HEK293 (cell line): ENCODE measurements around the gene SETD1A.
A peak's percentile ranks its signal among the peaks of the same experiment; 100 is the strongest.

Source experiments
- GLIS1 ChIP-seq: fragments of 450-650 bp; formaldehyde crosslinking; IDR thresholded peaks from 2 replicates; pipeline ENCODE4 v1.5.1; 2016; ENCODE audit warnings: missing biosample characterization, missing genetic modification characterization
- GLIS2 ChIP-seq: fragments of 450-650 bp; formaldehyde crosslinking; IDR thresholded peaks from 2 replicates; pipeline ENCODE4 v1.5.1; 2016; ENCODE audit warnings: missing biosample characterization, missing genetic modification characterization
- SCRT1 ChIP-seq: fragments of 450-650 bp; formaldehyde crosslinking; IDR thresholded peaks from 2 replicates; pipeline ENCODE4 v1.5.1; 2016; ENCODE audit warnings: missing biosample characterization, missing genetic modification characterization, borderline replicate concordance
- SCRT2 ChIP-seq: fragments of 450-650 bp; formaldehyde crosslinking; IDR thresholded peaks from 2 replicates; pipeline ENCODE4 v1.5.1; 2016; ENCODE audit warnings: missing biosample characterization, missing genetic modification characterization
- SP2 ChIP-seq: fragments of 450-650 bp; formaldehyde crosslinking; IDR thresholded peaks from 2 replicates; pipeline ENCODE4 v1.5.1; 2016; ENCODE audit warnings: missing biosample characterization, missing genetic modification characterization
- ZBTB48 ChIP-seq: fragments of 450-650 bp; formaldehyde crosslinking; IDR thresholded peaks from 2 replicates; pipeline ENCODE4 v1.5.1; 2016; ENCODE audit warnings: missing biosample characterization, missing genetic modification characterization
- ZIC2 ChIP-seq: fragments of 450-650 bp; formaldehyde crosslinking; IDR thresholded peaks from 2 replicates; pipeline ENCODE4 v1.5.1; 2016; ENCODE audit warnings: missing biosample characterization, missing genetic modification characterization
- ZNF10 ChIP-seq: fragments of 450-650 bp; formaldehyde crosslinking; IDR thresholded peaks from 2 replicates; pipeline ENCODE4 v1.5.1; 2017; ENCODE audit warnings: missing biosample characterization, missing genetic modification characterization
- ZNF140 ChIP-seq: fragments of 450-650 bp; formaldehyde crosslinking; IDR thresholded peaks from 2 replicates; pipeline ENCODE4 v1.5.1; 2016; ENCODE audit warnings: missing biosample characterization, missing genetic modification characterization
- ZNF157 ChIP-seq: fragments of 450-650 bp; formaldehyde crosslinking; IDR thresholded peaks from 2 replicates; pipeline ENCODE4 v1.5.1; 2016; ENCODE audit warnings: missing biosample characterization, missing genetic modification characterization
- ZNF184 ChIP-seq: fragments of 450-650 bp; IDR thresholded peaks from 2 replicates; pipeline ENCODE4 v1.5.1; 2018; ENCODE audit warnings: missing biosample characterization, mild to moderate bottlenecking, missing genetic modification characterization
- ZNF202 ChIP-seq: fragments of 450-650 bp; formaldehyde crosslinking; IDR thresholded peaks from 2 replicates; pipeline ENCODE4 v1.5.1; 2016; ENCODE audit warnings: missing biosample characterization, missing genetic modification characterization, borderline replicate concordance
- ZNF341 ChIP-seq: fragments of 450-650 bp; formaldehyde crosslinking; IDR thresholded peaks from 2 replicates; pipeline ENCODE4; 2016; ENCODE audit warnings: low read depth, missing biosample characterization, missing genetic modification characterization
- ZNF354C ChIP-seq: fragments of 450-650 bp; formaldehyde crosslinking; IDR thresholded peaks from 2 replicates; pipeline ENCODE4 v1.5.1; 2016; ENCODE audit warnings: missing biosample characterization, missing genetic modification characterization, low read depth, borderline replicate concordance
- ZNF473 ChIP-seq: fragments of 450-650 bp; formaldehyde crosslinking; IDR thresholded peaks from 2 replicates; pipeline ENCODE4 v1.5.1; 2017; ENCODE audit warnings: missing biosample characterization, missing genetic modification characterization
- ZNF501 ChIP-seq: fragments of 450-650 bp; formaldehyde crosslinking; IDR thresholded peaks from 2 replicates; pipeline ENCODE4 v1.5.1; 2016; ENCODE audit warnings: missing biosample characterization, missing genetic modification characterization
- ZNF548 ChIP-seq: fragments of 450-650 bp; formaldehyde crosslinking; IDR thresholded peaks from 2 replicates; pipeline ENCODE4 v1.5.1; 2016; ENCODE audit warnings: missing biosample characterization, missing genetic modification characterization
- ZNF558 ChIP-seq: fragments of 450-650 bp; formaldehyde crosslinking; IDR thresholded peaks from 2 replicates; pipeline ENCODE4 v1.5.1; 2016; ENCODE audit warnings: missing biosample characterization, missing genetic modification characterization
- ZNF560 ChIP-seq: fragments of 450-650 bp; formaldehyde crosslinking; IDR thresholded peaks from 2 replicates; pipeline ENCODE4 v1.5.1; 2017; ENCODE audit warnings: missing biosample characterization, missing genetic modification characterization, borderline replicate concordance
- ZNF610 ChIP-seq: fragments of 450-650 bp; formaldehyde crosslinking; IDR thresholded peaks from 2 replicates; pipeline ENCODE4 v1.5.1; 2016; ENCODE audit warnings: missing biosample characterization, missing genetic modification characterization, borderline replicate concordance
- ZNF629 ChIP-seq: fragments of 450-650 bp; formaldehyde crosslinking; IDR thresholded peaks from 2 replicates; pipeline ENCODE4 v1.5.1; 2017; ENCODE audit warnings: missing biosample characterization, missing genetic modification characterization
- ZNF701 ChIP-seq: fragments of 450-650 bp; formaldehyde crosslinking; IDR thresholded peaks from 2 replicates; pipeline ENCODE4 v1.5.1; 2016; ENCODE audit warnings: missing biosample characterization, missing genetic modification characterization
- ZNF747 ChIP-seq: fragments of 450-650 bp; formaldehyde crosslinking; IDR thresholded peaks from 2 replicates; pipeline ENCODE4 v1.5.1; 2016; ENCODE audit warnings: missing biosample characterization, missing genetic modification characterization
- ZNF776 ChIP-seq: fragments of 450-650 bp; formaldehyde crosslinking; IDR thresholded peaks from 2 replicates; pipeline ENCODE4 v1.5.0; 2017; ENCODE audit warnings: missing biosample characterization, missing genetic modification characterization, borderline replicate concordance
- ZNF777 ChIP-seq: fragments of 450-650 bp; formaldehyde crosslinking; IDR thresholded peaks from 2 replicates; pipeline ENCODE4 v1.5.1; 2017; ENCODE audit warnings: missing biosample characterization, missing genetic modification characterization, borderline replicate concordance
- TF ChIP-seq, protein P1 (sequence below): fragments of 450-650 bp; formaldehyde crosslinking; IDR thresholded peaks from 2 replicates; pipeline ENCODE4 v1.5.1; 2016; ENCODE audit warnings: missing biosample characterization, missing genetic modification characterization, low read depth
- TF ChIP-seq, protein P2 (sequence below): fragments of 450-650 bp; formaldehyde crosslinking; IDR thresholded peaks from 2 replicates; pipeline ENCODE4 v1.5.1; 2016; ENCODE audit warnings: missing biosample characterization, missing genetic modification characterization
- TF ChIP-seq, protein P3 (sequence below): fragments of 450-650 bp; formaldehyde crosslinking; IDR thresholded peaks from 2 replicates; pipeline ENCODE4 v1.5.1; 2016; ENCODE audit warnings: missing biosample characterization, missing genetic modification characterization
- TF ChIP-seq, protein P4 (sequence below): fragments of 450-650 bp; formaldehyde crosslinking; IDR thresholded peaks from 2 replicates; pipeline ENCODE4 v1.5.1; 2017; ENCODE audit warnings: missing biosample characterization, missing genetic modification characterization
- TF ChIP-seq, protein P5 (sequence below): fragments of 450-650 bp; formaldehyde crosslinking; IDR thresholded peaks from 2 replicates; pipeline ENCODE4 v1.5.1; 2016; ENCODE audit warnings: missing biosample characterization, missing genetic modification characterization, low read depth

SETD1A gene

DNA sequence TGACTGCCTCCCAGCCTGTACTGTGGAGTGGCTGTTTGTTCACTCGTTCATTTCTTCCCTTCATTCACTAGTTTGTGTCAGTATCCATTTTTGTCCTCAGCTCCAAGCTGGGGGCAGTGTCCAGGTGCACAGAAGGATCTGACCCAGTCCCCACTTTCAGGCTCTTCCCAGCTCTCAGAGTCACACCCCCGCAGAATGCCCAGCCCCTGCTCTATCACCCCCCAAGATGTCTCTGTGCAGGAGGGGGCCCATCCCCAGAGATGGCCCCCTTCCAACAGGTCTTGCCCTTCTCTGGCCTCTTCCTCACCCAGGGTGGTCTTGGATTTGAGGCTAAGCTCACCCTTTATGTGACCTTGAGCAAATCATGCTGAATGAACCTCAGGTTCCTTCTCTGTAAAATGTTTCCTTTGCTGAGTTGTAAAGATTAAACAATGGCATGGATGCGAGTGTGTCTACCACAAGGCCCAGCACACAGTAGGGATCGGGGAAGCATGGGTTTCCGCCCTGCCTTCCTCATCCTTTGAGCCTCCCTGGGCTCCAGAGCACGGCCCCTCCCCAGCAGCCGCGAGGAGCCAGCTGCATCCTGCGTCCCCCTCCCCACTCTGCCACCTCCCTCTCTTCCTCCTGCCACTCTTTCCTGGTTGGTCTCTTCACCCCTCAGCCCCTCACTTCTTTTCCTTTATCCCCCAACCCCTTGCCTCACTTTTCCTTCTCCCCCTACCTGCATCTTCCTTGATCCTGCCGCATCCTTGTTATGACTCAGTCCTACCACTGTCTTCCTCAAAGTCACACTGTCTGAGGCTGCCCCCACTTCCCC lies 31.4 kb upstream of the SETD1A start (continued):
- TF ChIP-seq ZNF202 (tag by site-specific recombination) (no peak), SCRT2 (tag by site-specific recombination) (no peak), ZNF473 (tag by site-specific recombination) (no peak), ZNF777 (tag by site-specific recombination) (no peak), ZNF701 (tag by site-specific recombination) (no peak), ZNF140 (tag by site-specific recombination) (no peak), ZNF776 (no peak), ZNF501 (no peak), ZNF747 (no peak), GLIS1 (tag by site-specific recombination) (peak; percentile 25; the same call in 1 of the 2 replicates), ZNF184 (tag by site-specific recombination) (no peak), GLIS2 (tag by site-specific recombination) (peak; percentile 57), ZNF354C (no peak), ZNF10 (tag by site-specific recombination) (no peak), SP2 (no peak), ZBTB48 (tag by site-specific recombination) (peak; percentile 46; the same call in 1 of the 2 replicates), ZNF548 (tag by site-specific recombination) (no peak), ZNF629 (no peak), SCRT1 (tag by site-specific recombination) (no peak), ZNF157 (no peak), ZNF610 (no peak), ZNF560 (no peak), ZNF558 (tag by site-specific recombination) (no peak), ZIC2 (tag by site-specific recombination) (no peak), ZNF341 (tag by site-specific recombination) (peak; percentile 84)
- TF ChIP-seq, protein P1, sequence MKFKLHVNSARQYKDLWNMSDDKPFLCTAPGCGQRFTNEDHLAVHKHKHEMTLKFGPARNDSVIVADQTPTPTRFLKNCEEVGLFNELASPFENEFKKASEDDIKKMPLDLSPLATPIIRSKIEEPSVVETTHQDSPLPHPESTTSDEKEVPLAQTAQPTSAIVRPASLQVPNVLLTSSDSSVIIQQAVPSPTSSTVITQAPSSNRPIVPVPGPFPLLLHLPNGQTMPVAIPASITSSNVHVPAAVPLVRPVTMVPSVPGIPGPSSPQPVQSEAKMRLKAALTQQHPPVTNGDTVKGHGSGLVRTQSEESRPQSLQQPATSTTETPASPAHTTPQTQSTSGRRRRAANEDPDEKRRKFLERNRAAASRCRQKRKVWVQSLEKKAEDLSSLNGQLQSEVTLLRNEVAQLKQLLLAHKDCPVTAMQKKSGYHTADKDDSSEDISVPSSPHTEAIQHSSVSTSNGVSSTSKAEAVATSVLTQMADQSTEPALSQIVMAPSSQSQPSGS = no peak
- TF ChIP-seq, protein P2, sequence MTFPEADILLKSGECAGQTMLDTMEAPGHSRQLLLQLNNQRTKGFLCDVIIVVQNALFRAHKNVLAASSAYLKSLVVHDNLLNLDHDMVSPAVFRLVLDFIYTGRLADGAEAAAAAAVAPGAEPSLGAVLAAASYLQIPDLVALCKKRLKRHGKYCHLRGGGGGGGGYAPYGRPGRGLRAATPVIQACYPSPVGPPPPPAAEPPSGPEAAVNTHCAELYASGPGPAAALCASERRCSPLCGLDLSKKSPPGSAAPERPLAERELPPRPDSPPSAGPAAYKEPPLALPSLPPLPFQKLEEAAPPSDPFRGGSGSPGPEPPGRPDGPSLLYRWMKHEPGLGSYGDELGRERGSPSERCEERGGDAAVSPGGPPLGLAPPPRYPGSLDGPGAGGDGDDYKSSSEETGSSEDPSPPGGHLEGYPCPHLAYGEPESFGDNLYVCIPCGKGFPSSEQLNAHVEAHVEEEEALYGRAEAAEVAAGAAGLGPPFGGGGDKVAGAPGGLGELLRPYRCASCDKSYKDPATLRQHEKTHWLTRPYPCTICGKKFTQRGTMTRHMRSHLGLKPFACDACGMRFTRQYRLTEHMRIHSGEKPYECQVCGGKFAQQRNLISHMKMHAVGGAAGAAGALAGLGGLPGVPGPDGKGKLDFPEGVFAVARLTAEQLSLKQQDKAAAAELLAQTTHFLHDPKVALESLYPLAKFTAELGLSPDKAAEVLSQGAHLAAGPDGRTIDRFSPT = no peak
- TF ChIP-seq, protein P3, sequence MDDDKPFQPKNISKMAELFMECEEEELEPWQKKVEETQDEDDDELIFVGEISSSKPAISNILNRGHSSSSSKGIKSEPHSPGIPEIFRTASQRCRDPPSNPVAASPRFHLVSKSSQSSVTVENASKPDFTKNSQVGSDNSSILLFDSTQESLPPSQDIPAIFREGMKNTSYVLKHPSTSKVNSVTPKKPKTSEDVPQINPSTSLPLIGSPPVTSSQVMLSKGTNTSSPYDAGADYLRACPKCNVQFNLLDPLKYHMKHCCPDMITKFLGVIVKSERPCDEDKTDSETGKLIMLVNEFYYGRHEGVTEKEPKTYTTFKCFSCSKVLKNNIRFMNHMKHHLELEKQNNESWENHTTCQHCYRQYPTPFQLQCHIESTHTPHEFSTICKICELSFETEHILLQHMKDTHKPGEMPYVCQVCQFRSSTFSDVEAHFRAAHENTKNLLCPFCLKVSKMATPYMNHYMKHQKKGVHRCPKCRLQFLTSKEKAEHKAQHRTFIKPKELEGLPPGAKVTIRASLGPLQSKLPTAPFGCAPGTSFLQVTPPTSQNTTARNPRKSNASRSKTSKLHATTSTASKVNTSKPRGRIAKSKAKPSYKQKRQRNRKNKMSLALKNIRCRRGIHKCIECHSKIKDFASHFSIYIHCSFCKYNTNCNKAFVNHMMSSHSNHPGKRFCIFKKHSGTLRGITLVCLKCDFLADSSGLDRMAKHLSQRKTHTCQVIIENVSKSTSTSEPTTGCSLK = no peak
- TF ChIP-seq, protein P4, sequence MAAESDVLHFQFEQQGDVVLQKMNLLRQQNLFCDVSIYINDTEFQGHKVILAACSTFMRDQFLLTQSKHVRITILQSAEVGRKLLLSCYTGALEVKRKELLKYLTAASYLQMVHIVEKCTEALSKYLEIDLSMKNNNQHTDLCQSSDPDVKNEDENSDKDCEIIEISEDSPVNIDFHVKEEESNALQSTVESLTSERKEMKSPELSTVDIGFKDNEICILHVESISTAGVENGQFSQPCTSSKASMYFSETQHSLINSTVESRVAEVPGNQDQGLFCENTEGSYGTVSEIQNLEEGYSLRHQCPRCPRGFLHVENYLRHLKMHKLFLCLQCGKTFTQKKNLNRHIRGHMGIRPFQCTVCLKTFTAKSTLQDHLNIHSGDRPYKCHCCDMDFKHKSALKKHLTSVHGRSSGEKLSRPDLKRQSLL = no peak
- TF ChIP-seq, protein P5, sequence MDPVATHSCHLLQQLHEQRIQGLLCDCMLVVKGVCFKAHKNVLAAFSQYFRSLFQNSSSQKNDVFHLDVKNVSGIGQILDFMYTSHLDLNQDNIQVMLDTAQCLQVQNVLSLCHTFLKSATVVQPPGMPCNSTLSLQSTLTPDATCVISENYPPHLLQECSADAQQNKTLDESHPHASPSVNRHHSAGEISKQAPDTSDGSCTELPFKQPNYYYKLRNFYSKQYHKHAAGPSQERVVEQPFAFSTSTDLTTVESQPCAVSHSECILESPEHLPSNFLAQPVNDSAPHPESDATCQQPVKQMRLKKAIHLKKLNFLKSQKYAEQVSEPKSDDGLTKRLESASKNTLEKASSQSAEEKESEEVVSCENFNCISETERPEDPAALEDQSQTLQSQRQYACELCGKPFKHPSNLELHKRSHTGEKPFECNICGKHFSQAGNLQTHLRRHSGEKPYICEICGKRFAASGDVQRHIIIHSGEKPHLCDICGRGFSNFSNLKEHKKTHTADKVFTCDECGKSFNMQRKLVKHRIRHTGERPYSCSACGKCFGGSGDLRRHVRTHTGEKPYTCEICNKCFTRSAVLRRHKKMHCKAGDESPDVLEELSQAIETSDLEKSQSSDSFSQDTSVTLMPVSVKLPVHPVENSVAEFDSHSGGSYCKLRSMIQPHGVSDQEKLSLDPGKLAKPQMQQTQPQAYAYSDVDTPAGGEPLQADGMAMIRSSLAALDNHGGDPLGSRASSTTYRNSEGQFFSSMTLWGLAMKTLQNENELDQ = no peak
